Stimulated activated CD8-positive, alpha-beta memory T cell treated with anti-CD3 and anti-CD28 coated beads, Interleukin-4, amount 100 ng/mL, for 24 hours (primary cell): ENCODE measurements around the gene NDP.
A peak's percentile ranks its signal among the peaks of the same experiment; 100 is the strongest.

Experiments used
- DNase-seq: peaks from one replicate; pipeline ENCODE4 v3.0.0-alpha.2; 2020; ENCODE audit warnings: low read depth

NDP gene, protein sequence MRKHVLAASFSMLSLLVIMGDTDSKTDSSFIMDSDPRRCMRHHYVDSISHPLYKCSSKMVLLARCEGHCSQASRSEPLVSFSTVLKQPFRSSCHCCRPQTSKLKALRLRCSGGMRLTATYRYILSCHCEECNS

DNA sequence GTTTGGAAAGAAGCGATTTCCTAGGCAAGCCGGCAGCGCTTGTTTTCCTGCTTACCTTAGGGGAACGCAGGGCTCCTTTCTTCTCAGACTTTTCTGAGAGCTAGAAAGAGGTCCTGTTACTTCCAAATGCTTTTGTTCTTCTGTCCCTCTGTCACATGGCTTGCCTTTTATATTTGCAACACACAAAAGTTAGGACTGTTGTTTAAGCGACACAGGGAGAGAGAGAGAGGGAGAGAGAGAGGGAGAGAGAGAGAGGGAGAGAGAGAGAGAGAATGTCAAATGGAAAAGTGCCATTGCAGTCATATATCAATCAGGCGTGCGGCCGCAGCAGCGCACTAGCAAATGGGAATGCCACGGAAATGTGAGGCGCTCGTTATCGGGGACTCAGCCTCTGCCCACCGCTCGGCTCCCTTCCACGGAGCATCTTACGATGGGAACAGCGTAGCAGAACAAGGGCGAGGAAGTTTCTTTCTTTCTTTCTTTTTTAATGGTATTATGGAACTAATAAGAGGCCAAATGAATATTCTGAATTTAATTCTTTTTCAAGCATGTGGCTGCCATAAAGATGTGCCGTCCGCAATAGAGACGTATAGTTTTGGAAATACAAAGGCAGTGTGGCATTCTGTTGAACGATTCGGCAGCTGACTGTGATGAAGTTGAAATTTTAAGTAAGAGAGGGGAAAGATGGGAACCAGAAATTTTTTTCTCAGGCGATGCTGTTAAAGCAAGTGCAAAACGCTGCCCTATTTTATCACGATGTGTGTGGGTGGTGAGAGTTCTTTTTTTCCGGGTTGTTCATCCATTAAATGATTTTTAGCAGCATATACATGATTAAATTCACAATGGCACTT lies at the start of gene NDP:
NDP (minus strand) TSS at position 142 of the 851 bp plus-strand sequence. CDS start 14,745 bp downstream, outside the sequence.
- DNase-seq, result no peak

DNA sequence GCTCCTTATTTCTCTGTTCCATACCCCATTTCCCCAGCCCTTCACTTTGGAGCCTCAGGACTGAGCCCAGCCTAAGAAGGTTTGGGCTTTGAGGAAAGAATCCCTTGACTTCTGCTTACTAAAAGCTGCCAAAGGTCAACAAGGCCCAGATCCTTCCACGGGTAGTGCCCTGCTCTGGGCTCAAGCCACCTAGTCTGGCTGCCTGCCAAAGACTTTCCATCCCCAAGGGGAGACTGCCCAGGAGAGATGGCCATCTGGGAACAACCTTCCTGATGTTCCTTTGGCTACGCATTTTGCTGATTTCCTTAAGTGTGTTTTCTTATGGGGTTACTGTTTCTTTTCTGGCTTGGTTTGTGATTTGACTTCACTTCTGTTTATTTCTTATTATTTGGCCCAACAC lies 49.8 kb upstream of the NDP start:
- DNase-seq, result no peak

DNA sequence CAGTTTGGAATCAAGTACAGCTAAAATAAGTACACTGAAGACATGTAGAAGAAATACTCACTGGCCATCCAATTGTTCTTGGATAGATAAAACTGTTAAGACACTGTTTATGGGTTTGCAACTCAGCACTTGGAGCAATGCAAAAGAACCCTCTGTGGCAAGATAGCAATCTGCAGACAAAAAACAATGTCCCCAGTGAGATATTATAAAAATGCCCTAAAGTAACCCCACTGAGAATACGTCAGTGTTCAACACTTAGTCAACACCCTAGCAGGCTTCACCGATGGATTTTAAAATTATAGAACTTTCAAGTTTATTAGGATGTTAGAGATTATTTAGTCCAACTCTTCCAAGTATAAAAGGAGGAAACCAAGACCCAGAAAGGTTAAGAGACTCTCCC lies 47.5 kb upstream of the NDP start:
- DNase-seq, result no peak

DNA sequence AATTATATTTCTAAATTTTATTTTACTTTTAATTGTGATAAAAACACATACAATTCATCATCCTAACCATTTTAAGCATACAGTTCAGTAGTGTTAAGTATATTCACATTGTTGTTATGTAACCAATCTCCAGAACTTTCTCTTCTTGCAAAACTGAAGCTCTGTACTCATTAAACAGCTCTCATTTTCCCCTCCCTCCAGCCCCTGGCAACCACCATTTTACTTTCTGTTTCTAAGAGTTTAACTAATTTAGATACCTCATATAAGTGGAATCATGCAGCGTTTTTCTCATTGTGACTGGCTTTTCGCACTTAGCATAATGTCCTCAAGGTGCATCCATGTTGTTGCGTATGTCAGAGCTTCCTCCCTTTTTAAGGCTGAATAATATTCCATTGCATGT lies 46.7 kb upstream of the NDP start:
- DNase-seq, result no peak

DNA sequence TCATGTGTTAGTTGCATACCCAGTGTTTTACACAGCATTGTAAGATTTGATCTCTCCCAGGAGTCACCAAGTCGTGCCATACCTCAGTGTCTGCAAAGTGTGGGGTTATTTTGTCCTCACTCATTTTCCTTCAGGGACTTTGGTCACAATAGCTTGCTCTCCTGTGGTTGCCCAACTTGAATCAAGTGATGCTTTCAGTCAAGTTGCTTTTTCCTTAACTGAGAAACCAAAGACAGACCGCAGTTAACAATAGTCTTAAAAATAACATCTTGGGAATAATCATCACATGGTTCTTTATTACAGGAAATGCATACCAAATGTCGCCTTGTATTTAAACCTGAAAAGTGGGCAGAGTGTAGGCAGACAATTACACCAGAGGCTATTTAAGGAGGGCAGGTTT lies 44.5 kb upstream of the NDP start:
- no peak for DNase-seq

DNA sequence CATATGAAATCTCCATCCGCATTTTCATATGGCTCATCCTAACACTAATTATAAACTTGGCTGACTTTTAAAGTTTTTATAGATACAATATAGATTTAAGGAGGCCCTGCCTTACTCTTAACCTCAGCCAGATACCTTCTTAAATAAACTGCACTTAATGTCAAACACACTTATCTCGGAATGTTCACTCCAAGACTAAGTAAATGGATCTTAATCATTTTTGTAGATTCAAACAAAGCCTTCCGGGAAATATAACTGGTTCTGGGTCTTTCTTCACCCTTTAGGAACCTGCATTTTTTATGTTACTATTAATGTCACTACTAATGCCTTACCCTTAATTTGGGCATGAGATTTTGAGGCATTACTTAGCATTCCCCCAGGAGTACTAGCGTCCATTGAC lies 43.7 kb upstream of the NDP start:
- no peak for DNase-seq

DNA sequence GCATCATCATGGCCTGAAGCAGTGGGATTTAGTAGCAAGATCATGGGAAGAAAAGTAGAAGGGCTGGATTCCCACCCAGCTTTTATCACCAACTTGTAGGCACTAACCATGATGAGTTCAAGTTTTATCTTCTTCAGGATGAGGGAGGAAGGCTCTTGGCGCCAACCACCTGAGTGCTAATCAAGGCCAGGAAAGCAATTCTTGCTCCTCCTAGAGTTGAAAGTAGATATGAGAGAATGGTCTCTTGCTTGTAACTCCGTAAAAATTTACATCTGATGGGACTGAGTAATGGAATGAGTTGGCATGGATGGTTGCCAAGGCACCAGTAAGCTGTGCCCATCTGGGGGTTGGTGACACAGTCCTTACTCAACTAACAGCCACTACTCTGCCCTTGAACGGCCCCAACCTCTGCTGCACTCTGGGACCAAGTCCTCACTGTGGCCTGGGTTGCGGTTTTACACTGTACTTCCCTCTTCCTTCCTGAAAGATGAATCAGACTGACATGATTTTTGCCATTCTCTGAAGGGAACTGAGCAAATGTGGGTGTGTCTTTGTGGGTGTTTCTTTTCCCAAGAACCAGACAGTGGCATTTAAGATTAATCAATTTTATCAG lies 39.4 kb upstream of the NDP start:
- DNase-seq, result peak; percentile 28

DNA sequence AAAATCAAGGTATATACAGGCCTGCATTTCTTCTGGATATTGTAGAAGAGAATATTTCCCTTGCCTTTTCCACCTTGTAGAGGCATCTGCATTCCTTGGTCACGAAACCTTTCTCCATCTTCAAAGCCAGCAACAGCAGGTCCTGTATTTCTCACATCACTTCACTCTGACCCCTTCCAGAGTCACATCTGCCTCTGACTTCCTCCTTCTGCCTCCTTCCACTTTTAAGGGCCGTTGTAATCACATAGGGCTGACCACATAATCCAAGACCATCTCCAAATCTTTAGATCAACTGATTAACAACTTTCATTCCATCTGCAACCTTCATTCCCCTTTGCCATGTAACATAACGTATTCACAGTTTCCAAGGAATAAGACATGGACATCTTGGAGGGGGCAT lies 38.3 kb upstream of the NDP start:
- DNase-seq, result no peak

DNA sequence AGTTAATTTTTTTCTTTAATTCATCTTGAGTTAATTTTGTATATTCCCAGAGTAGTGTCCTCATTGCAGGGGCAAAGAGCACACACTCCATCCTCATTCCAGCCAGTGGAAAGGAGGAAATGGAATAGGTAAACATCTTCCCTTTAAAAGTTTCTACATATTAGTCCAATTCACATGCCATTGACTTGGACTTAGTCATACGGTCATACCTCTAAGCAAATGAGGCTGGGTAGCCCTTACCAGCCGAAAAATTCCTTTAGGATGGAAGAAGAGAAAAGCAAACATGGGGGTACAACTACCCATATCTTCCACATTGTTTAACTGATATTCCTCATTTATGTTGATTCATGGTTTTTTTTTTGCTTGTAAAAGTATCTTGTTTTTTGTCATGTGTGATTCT lies 37.4 kb upstream of the NDP start:
- no peak for DNase-seq

DNA sequence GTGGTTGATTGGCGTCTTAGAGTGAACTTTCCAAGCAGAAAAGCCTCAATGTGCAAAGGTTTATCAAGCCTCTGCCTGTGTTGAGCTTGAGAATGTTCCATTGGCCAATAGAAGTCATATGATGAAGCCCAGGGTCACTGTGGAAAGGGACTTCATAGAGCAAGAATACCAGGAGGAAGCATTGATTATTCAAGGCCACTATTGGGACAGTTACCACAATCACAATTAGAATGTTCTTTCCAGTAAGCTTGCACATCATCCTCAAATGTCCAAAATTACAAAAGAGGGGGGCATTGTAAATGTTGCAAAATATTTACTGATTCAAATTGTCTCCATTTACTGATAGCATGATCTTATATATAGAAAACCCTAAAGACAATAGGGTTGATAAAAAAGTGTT lies 32.9 kb upstream of the NDP start:
- DNase-seq, result no peak

DNA sequence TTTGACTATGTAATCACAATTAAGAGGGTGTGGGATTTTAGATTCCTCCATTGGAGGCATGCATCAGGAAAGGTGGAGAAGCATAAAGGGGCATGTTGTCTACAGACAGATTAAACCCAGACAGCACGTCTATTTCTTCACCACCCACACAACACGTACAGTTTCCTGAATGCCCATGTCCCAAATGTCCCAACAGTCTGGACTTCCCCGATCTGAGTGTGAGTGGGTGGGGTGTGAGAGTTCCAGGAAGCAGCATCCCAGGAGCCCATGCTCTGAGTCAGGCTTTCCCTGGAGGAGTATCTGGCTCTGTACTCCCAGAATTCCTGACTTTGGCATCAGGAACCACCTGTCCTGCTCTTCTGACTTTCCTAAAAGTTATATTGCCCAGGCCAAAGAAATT lies 30.8 kb upstream of the NDP start:
- no peak for DNase-seq

DNA sequence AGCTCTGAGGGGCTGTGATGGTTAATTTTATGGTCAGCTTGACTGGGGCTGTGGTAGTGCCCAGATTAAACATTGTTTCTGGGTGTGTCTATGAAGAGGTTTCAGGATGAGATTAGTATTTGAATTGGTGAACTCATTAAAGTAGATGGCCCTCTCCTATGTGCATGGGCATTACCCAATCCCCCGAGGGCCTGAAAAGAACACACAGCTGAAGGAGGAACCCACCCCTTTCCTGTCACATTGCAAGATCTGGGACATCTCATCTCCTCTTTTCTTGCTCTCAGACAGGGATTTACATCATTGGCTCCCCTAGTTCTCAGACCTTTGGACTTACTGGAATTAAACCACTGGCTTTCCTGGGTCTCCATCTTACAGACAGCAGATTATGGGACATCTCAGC lies 29.4 kb upstream of the NDP start:
- no peak for DNase-seq

DNA sequence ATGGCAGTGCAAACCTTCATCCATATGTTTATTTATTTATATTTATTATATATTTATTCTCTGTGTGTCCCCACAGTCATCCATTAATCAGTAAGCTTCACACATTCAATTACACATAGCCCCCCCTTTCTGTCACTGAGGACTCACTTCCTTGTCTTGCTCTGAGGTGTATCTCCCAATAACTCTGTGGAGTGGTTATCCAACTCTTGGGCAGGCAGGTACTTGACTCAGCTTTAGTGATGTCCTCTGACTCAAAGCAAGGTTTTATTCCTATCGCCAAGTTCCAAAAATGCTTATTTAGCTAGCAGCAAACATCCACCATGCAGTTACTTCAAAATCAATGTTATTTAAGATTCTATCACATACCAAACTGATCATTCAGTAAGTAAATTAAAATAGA lies 25.2 kb upstream of the NDP start:
- no peak for DNase-seq

DNA sequence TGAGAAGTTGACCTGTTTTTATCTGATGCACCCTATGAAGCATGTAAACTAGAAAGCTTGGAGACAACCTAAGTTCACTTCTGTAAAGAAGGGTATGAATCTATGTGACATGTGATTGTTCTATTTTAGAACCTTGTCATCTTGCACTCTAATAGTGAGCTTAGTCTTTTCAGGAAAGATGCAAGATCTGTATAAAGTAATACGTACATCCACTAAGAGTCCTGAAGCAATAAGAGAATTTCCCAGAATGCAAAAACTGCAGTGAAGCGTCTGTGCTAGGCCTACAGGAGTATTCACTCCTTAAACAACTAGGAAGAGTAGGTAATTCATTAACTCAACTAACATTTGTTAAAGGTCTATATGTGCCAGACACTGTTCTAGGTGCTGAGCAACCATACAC lies 23.3 kb upstream of the NDP start:
- DNase-seq, result no peak

DNA sequence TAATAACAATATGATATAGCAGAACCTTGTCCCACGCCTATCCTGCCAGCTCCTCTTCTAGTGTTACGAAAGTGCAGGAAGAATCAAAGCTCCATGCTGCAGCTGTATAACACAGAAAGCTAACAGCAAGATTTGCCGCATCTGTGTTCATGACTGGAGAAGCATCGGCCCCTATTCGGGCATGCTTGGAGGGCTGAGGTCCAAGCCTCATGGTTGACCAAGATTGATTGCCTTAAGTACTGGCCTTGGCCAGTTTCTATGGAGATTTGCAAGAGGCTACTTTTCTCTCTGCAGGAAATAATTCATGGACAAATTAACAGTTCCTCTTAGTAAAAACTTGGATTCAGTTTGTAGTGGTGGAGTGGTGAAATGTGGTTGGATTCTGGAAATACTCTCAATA lies 12.9 kb upstream of the NDP start:
- DNase-seq, result no peak

DNA sequence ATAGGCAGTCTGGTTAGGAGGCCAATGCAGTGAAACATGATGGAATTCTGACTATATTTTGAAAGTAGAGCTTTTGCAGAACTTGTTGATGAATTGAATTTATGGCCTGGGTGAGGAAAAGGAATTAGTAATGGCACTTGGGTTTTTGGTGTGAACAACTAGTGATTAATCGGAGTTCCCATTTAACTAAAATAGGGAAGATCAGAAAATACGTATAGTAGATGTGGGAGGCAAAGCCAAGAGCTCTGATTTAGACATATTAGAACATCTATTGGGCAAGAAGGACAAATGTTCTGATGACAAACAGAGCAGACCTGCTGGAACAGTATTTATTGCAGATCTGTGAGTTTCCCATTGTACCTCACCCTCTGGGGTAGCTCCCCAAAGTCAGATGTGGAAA lies 12.3 kb upstream of the NDP start:
- no peak for DNase-seq

DNA sequence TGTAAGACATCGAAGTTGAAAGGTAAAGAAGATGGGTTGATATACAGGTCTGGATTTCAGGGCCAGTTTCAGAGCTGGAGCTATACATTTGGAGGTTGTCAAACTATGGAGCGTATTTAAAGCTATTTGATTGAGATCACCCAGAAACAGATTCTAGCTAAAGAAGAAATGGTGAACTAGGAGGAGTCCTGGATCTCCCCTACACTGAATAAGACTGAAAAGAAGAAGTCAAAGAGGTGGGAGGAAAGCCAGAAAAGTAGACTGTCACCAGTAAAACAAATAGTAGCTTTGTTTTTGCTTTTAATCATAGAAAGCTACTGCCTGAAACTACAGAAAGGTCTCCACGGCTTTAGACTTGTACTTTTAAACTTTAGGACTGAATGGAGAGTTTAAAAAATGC lies 5.0 kb upstream of the NDP start:
- no peak for DNase-seq

DNA sequence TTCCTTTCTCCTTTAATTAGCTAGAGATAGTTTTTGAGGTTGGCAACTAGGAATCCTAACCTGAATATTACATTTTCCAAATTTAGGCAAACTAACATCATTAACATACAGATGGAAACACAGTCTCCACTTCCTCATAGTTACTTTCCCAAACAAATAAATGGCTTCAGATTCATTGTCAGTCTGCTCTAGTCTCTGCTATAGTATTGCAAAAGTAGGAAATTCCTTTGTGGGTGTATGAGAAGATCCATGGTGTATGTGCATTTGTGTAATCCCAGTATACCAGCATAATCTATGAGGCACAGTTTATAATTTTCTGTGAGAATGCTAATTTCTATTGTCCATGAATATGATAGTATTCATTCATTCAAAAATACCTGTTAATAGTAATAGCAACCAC lies 3.0 kb upstream of the NDP start:
- no peak for DNase-seq

DNA sequence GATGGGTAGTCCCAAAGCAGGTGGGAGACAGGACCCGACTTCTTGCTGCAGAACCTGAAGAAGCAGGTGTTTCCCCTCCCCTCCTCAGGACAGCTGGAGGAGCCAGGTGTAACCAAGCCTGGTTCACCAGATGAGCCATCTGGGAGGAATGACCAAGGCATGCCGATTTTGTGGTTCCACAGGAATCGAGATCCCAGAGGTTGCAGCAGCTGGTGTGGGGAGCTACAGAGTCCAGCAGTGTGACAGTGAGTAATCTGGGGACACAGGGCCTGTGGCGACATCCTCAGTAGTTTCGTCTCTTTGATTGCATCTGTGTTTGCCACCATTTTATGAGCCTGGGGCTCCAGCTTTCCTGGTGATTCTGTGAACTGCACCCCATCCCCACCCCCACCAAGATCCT lies 2.6 kb upstream of the NDP start:
- no peak for DNase-seq

DNA sequence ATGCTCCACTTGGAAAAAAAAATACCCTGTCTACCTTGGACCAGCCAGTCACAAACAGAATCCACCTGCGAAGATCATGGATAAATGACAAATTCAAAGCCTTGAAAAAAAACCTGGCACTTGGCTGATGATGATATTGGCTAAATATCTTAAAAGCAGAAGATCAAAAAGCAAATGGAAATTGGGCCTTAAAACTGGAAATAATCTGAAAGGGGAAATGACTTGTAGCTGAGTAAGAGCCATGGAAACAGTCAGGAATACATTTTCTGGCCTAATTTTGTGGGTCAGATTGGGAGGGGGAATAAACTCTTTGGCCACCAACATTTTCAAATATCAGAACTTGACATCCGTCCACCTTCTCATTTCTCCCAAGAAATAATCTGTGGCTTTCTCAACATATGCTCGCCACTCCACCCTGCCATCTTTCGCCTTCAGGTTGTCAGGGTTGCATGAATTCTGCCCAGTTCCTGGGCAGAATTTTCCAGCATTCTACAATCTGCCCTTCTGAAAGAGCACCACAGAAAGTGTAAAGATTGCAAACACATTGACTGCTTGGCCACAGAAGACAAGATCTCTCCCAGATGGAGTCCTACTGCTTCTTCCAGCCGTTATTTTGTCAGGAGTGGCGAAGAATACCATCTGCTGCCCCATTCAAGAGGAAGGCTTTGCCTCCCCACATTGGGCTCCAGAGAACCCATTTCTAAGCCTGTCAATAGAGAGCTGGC lies 1.7 kb upstream of the NDP start:
- DNase-seq, result no peak

DNA sequence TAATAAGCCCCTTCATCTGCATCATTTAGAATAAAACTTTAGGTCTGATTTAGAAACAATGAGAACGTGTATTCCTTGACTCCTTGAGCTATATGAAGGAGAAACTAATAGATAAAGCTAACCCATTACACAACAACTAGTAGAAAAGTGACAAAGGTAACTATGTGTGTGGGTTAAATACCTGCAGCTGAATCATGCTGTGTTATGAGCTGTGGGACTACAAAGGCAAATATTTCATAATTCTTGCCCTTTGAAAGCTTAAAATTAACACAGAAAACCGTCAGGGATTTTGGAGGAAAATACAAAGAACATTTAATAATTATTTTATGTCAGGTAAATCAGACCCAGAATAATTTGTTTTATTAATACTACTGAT lies 898 bp upstream of the NDP start:
- DNase-seq, result no peak

DNA sequence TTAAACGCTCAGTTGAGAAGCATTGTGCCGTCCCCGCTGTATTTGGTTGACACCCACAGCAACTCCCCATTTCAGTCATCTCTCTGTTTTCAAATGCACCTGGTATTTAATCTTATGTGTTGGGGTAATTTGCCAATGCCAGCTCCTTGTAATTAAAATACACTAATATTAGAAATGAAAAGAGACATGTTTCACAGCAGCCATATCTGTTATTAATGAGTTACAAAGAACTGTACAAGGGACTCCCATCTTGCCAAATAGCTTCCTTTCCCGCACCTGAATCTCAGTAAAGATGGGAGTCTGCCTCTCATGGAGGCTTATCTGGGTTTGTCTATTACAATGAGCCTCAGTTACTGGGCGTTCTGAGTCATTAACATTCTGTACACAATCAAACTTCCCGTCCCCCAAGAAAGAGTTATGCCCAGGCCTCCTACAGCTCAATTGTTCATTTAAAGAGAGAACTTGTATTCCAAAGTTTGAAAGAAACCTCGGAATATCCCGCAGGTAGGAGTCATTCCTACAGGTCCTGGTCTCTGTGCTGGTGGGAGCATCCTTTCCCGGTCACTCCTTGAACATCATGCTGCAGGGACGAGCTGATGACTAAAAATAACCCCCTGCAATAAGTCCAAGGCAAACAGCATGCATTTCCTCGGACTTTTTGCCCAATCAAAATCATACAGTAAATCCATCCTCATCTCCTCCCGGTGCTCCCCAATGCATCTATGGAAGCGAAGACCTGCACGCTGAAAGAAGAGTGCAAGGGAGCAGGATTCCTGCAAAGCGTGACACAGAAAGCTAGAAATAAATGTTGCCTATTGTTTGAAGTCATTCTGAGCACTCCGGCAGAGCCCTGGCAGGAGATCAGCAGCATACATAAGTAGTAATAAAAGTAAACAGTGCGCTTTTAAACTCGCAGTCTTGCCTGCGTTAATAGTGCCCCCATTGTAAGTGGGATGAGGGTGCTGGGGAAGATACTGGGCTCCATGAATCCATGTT lies 926 bp downstream of the NDP start:
- DNase-seq, result no peak
